Smooth muscle cell (in vitro differentiated cells): ENCODE measurements around the gene PRKX. TPM values are rescaled to one million over a fixed set of nuclear protein-coding genes. Genes with fewer than 3 reads are reported as not detected.
A peak's percentile ranks its signal among the peaks of the same experiment; 100 is the strongest.
"Not testable (repeated sequence)": the region's sequence is repeated elsewhere in the genome, so short reads cannot be mapped to it uniquely, and the experiment has no call there.

Experiments
- DNase-seq: peaks from one replicate; lab custom pipeline; 2025; ENCODE audit not compliant: unreplicated experiment; lab: John Stamatoyannopoulos, UW
- H2AFZ ChIP-seq: fragments of 200-600 bp; sonication (generic); 2 replicates; pipeline ENCODE4 v1.6.0; 2016; ENCODE audit warnings: antibody characterized with exemption, low read depth, mild to moderate bottlenecking
- H3F3A ChIP-seq: fragments of 200-600 bp; sonication (generic); 2 replicates; pipeline ENCODE4 v1.6.0; 2017; ENCODE audit warnings: antibody characterized with exemption, low read depth
- H3K27ac ChIP-seq: fragments of 200-600 bp; sonication (generic); 2 replicates; pipeline ENCODE4 v1.5.1; 2016; ENCODE audit warnings: low read depth, mild to moderate bottlenecking
- H3K27me3 ChIP-seq: fragments of 200-600 bp; sonication (generic); 2 replicates; pipeline ENCODE4 v1.6.1; 2016; ENCODE audit warnings: low read depth, mild to moderate bottlenecking
- H3K36me3 ChIP-seq: fragments of 200-600 bp; sonication (generic); 2 replicates; pipeline ENCODE4 v1.5.1; 2016; ENCODE audit warnings: low read depth
- H3K4me1 ChIP-seq: fragments of 200-600 bp; sonication (generic); 2 replicates; pipeline ENCODE4 v1.5.1; 2016; ENCODE audit warnings: low read depth
- H3K4me2 ChIP-seq: fragments of 200-600 bp; sonication (generic); 2 replicates; pipeline ENCODE4 v1.6.0; 2016; ENCODE audit warnings: mild to moderate bottlenecking
- H3K4me3 ChIP-seq: fragments of 200-600 bp; sonication (generic); 2 replicates; pipeline ENCODE4 v1.5.1; 2016; ENCODE audit warnings: mild to moderate bottlenecking
- H3K79me2 ChIP-seq: fragments of 200-600 bp; sonication (generic); 2 replicates; pipeline ENCODE4 v1.6.0; 2016; ENCODE audit warnings: low read depth, mild to moderate bottlenecking
- H3K9ac ChIP-seq: fragments of 200-600 bp; sonication (generic); 2 replicates; pipeline ENCODE4 v1.6.0; 2016; ENCODE audit warnings: low read depth
- H3K9me3 ChIP-seq: fragments of 200-600 bp; sonication (generic); replicated peaks from 2 replicates; pipeline ENCODE4 v1.5.1; 2016; ENCODE audit warnings: low read depth
- H4K20me1 ChIP-seq: fragments of 200-600 bp; sonication (generic); 2 replicates; pipeline ENCODE4 v1.6.0; 2016; ENCODE audit warnings: low read depth
- WGBS: methylation state at CpG from one replicate; pipeline ENCODE4 v1.1.7; 2016; ENCODE audit warnings: low lambda C conversion rate; 5-methylcytosine and 5-hydroxymethylcytosine counted together
- polyA plus RNA-seq: library from polyadenylated mRNA; unstranded; fragments of >200 nt; fragmentation: Nextera tagmentation; extraction: Ambion mirVana; gene quantifications from 2 replicates; pipeline ENCODE4 v1.2.1, GENCODE V29; 2016
- total RNA-seq: library from RNA; depleted of rRNA; stranded (reverse); fragments of >200 nt; gene quantifications from 2 replicates; pipeline ENCODE4 v1.2.3, GENCODE V29; 2014
- TF ChIP-seq, protein P1 (sequence below): fragments of 200-600 bp; sonication (generic); IDR thresholded peaks from 2 replicates; pipeline ENCODE4 v1.5.1; 2017; ENCODE audit warnings: borderline replicate concordance, mild to moderate bottlenecking, antibody characterized with exemption; ENCODE audit not compliant: insufficient read depth, poor library complexity, severe bottlenecking

The PRKX gene
- total and polyA plus RNA-seq, 2 experiments from 2014 or later, result 9.5 to 10.1 TPM

- H3K9me3 ChIP-seq, result no peaks in the 10 kb centered on the region
- no peaks in the 10 kb centered on the region for H4K20me1 ChIP-seq
- no peak overlapping the region for H2AFZ ChIP-seq
- H3K9ac ChIP-seq, result no peak overlapping the region
- H3K27me3 ChIP-seq, result no peaks in the 10 kb centered on the region
- no peak for DNase-seq
- H3K4me1 ChIP-seq, result no peaks in the 10 kb centered on the region
- H3K4me2 ChIP-seq, result no peak overlapping the region
- no peak overlapping the region for H3K27ac ChIP-seq
- H3K79me2 ChIP-seq, result no peaks in the 10 kb centered on the region
- H3K4me3 ChIP-seq, result no peak overlapping the region
- 79% methylated on average over 11 of the region's 11 CpGs for WGBS
- H3K36me3 ChIP-seq, result no peaks in the 10 kb centered on the region
- TF ChIP-seq, protein P1, sequence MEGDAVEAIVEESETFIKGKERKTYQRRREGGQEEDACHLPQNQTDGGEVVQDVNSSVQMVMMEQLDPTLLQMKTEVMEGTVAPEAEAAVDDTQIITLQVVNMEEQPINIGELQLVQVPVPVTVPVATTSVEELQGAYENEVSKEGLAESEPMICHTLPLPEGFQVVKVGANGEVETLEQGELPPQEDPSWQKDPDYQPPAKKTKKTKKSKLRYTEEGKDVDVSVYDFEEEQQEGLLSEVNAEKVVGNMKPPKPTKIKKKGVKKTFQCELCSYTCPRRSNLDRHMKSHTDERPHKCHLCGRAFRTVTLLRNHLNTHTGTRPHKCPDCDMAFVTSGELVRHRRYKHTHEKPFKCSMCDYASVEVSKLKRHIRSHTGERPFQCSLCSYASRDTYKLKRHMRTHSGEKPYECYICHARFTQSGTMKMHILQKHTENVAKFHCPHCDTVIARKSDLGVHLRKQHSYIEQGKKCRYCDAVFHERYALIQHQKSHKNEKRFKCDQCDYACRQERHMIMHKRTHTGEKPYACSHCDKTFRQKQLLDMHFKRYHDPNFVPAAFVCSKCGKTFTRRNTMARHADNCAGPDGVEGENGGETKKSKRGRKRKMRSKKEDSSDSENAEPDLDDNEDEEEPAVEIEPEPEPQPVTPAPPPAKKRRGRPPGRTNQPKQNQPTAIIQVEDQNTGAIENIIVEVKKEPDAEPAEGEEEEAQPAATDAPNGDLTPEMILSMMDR, result no peak
- no peaks in the 10 kb centered on the region for H3F3A ChIP-seq
Measured at GRCh38 chrX:3717742-3718420, 4.4 kb upstream of the PRKX start.

- Histone ChIP-seq H3K4me1 (no peaks in the 10 kb centered on the region), H3F3A (no peaks in the 10 kb centered on the region), H3K4me3 (no peak overlapping the region), H3K4me2 (no peak overlapping the region), H3K27ac (no peak overlapping the region), H3K27me3 (no peaks in the 10 kb centered on the region), H3K9me3 (no peaks in the 10 kb centered on the region), H3K9ac (no peak overlapping the region), H3K79me2 (no peaks in the 10 kb centered on the region), H3K36me3 (no peaks in the 10 kb centered on the region), H2AFZ (no peak overlapping the region), H4K20me1 (peaks cover 11% of the 10 kb centered on the region)
- TF ChIP-seq, protein P1, result no peak
- WGBS, result 77% methylated on average over 3 of the region's 3 CpGs
- no peak for DNase-seq
Measured at GRCh38 chrX:3715921-3716320, 2.5 kb upstream of the PRKX start.

DNA sequence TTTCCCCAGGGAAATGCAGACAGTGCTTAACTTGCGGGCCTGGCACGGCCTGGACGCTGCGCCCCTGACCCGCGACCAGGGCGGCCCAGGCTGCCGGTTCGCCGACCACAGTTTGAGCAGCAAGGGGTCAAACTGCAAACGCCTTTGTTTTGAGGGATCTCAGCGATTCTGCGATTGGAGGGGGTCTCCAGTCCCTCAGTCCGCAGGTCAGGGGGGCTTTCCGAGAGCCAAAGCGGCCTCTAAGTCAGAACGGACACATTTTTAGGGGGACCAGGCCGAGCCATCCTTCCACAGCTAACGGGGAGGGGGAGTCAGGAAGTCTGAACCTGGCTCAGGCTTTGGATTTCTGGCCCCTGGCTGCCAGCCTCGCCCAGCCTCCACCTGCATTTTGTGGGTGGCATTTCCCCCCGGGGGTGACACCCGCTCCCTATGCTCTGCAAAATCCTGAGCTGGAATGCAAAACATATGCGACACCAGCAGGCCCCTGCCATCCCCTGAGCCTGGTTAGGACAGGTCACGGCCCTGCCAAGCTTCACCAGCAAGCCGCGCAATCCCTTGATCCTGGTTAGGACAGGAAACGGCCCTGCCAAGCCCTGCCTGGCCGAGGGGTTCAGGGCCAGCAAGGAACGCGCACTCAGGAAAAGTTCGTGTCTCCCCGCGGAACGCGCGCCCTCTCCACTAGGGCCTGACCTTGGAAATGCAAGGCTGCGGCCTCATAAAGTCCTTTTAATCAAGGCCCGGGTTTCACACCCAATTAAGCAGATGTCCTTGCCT is 1.4 kb upstream of the PRKX start:
- H3K36me3 ChIP-seq, H3K9ac ChIP-seq, H3K9me3 ChIP-seq, H3K27me3 ChIP-seq, H3K4me3 ChIP-seq, H3K27ac ChIP-seq, H3K79me2 ChIP-seq, DNase-seq, H3F3A ChIP-seq, H3K4me1 ChIP-seq: not testable (repeated sequence)
- H2AFZ ChIP-seq, result peak overlapping the region; percentile 81
- H4K20me1 ChIP-seq, result peaks cover 16% of the 10 kb centered on the region
- WGBS, result 65% methylated on average over 38 of the region's 38 CpGs
- peak overlapping the region; percentile 89 for H3K4me2 ChIP-seq

GRCh38 chrX:3713937-3714434 is 537 bp upstream of the PRKX start:
- DNase-seq, result no peak
- peak overlapping the region; percentile 81 for H2AFZ ChIP-seq
- no peak overlapping the region for H3K27ac ChIP-seq
- no peaks in the 10 kb centered on the region for H3K4me1 ChIP-seq
- peak overlapping the region; percentile 89 for H3K4me2 ChIP-seq
- 40% methylated on average over 15 of the region's 15 CpGs for WGBS
- H3K9me3 ChIP-seq, result no peaks in the 10 kb centered on the region
- H4K20me1 ChIP-seq, result peaks cover 25% of the 10 kb centered on the region
- H3K27me3 ChIP-seq, result no peaks in the 10 kb centered on the region
- no peaks in the 10 kb centered on the region for H3K36me3 ChIP-seq
- H3K9ac ChIP-seq, result no peak overlapping the region
- H3F3A ChIP-seq, result no peaks in the 10 kb centered on the region
- no peaks in the 10 kb centered on the region for H3K79me2 ChIP-seq
- TF ChIP-seq, protein P1, result no peak
- H3K4me3 ChIP-seq, result peak overlapping the region; percentile 82
